ENCODE measurements around the gene TTLL6.

The TTLL6 gene

DNA sequence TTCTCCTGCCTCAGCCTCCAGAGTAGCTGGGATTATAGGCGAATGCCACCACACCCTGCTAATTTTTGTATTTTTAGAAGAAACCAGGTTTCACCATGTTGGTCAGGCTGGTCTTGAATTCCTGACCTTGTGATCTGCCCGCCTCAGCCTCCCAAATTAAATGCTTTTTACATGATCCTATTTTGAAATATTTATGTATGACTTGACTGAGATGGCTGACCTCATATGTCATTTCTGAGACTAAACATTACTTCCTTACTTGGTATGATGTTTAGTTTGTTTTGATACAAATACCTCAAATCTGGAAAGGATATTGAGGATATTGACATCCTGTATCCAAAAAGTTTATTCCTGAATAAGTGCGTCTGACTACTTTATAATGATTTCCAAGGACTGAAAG is 25.7 kb upstream of the TTLL6 start (continued):
- TF ChIP-seq, protein P1, sequence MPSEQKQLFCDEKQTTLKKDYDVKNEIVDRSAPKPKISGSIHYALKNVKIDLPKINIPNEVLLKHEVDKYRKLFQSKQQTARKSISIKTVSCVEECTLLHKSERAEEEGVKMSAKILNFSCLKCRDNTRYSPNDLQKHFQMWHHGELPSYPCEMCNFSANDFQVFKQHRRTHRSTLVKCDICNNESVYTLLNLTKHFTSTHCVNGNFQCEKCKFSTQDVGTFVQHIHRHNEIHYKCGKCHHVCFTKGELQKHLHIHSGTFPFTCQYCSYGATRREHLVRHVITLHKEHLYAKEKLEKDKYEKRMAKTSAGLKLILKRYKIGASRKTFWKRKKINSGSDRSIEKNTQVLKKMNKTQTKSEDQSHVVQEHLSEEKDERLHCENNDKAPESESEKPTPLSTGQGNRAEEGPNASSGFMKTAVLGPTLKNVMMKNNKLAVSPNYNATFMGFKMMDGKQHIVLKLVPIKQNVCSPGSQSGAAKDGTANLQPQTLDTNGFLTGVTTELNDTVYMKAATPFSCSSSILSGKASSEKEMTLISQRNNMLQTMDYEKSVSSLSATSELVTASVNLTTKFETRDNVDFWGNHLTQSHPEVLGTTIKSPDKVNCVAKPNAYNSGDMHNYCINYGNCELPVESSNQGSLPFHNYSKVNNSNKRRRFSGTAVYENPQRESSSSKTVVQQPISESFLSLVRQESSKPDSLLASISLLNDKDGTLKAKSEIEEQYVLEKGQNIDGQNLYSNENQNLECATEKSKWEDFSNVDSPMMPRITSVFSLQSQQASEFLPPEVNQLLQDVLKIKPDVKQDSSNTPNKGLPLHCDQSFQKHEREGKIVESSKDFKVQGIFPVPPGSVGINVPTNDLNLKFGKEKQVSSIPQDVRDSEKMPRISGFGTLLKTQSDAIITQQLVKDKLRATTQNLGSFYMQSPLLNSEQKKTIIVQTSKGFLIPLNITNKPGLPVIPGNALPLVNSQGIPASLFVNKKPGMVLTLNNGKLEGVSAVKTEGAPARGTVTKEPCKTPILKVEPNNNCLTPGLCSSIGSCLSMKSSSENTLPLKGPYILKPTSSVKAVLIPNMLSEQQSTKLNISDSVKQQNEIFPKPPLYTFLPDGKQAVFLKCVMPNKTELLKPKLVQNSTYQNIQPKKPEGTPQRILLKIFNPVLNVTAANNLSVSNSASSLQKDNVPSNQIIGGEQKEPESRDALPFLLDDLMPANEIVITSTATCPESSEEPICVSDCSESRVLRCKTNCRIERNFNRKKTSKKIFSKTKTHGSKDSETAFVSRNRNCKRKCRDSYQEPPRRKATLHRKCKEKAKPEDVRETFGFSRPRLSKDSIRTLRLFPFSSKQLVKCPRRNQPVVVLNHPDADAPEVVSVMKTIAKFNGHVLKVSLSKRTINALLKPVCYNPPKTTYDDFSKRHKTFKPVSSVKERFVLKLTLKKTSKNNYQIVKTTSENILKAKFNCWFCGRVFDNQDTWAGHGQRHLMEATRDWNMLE (tag by site-specific recombination; conservative IDR thresholded peaks at IDR 0.05; ENCODE audit: low read depth), result no peak
- TF ChIP-seq RBAK (tag by site-specific recombination; IDR thresholded peaks at IDR 0.05) (no peak), ZBTB8A (tag by site-specific recombination; IDR thresholded peaks at IDR 0.05) (no peak)
- TF ChIP-seq, protein P2, sequence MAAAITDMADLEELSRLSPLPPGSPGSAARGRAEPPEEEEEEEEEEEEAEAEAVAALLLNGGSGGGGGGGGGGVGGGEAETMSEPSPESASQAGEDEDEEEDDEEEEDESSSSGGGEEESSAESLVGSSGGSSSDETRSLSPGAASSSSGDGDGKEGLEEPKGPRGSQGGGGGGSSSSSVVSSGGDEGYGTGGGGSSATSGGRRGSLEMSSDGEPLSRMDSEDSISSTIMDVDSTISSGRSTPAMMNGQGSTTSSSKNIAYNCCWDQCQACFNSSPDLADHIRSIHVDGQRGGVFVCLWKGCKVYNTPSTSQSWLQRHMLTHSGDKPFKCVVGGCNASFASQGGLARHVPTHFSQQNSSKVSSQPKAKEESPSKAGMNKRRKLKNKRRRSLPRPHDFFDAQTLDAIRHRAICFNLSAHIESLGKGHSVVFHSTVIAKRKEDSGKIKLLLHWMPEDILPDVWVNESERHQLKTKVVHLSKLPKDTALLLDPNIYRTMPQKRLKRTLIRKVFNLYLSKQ (tag by site-specific recombination; IDR thresholded peaks at IDR 0.05; ENCODE audit: borderline replicate concordance), result no peak

DNA sequence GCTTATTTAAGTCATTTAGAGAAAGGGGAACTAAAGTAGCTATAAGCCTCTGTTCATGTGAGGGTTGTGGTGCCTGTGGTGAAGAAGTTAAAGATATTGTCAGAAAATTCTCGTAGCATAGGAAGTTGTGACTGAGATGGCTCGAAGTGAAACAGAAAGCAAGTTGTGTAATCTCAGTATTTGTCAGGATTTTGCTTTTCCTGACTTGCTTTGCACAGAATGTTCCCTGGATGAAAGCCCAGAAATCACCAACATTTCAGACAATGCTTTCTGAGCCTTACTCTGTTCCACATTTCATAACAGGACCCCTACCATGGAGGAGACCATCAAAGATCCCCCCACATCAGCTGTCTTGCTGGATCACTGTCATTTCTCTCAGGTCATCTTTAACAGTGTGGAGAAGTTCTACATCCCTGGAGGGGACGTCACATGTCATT is 24.4 kb upstream of the TTLL6 start:
- TF ChIP-seq, protein P3, sequence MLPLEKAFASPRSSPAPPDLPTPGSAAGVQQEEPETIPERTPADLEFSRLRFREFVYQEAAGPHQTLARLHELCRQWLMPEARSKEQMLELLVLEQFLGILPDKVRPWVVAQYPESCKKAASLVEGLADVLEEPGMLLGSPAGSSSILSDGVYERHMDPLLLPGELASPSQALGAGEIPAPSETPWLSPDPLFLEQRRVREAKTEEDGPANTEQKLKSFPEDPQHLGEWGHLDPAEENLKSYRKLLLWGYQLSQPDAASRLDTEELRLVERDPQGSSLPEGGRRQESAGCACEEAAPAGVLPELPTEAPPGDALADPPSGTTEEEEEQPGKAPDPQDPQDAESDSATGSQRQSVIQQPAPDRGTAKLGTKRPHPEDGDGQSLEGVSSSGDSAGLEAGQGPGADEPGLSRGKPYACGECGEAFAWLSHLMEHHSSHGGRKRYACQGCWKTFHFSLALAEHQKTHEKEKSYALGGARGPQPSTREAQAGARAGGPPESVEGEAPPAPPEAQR (tag by site-specific recombination; IDR thresholded peaks at IDR 0.05), result no peak
- 0 out of 2 replicates have a peak, but pooled peaks have one; percentile 16 for TF ChIP-seq PRDM1 (tag by site-specific recombination; IDR thresholded peaks at IDR 0.05)
- CTCF ChIA-PET, result interaction anchor here (0.7 to 2.2 kb wide), 3 partner anchors 37 to 162 kb away, joined by 3 to 7 read pairs (median 6); no protein-coding TSS in a partner anchor
- Histone ChIP-seq H3K27ac (ENCODE audit: extremely low read depth, low read depth, low read length) (no peak overlapping the region), H3K36me3 (ENCODE audit: control insufficient read depth in 2 of 2, insufficient read depth in 1 of 2, low read length in 2 of 2) (peaks cover 31 to 43% of the 10 kb centered on the region in 2 experiments), H3K9me3 (ENCODE audit: control insufficient read depth, insufficient read depth, low read depth, low read length) (no peaks in the 10 kb centered on the region), H3K4me1 (ENCODE audit: control insufficient read depth, insufficient read depth, low read length) (peaks cover 4% of the 10 kb centered on the region; the same call in 1 of the 2 replicates), H3K4me3 (ENCODE audit: low read depth, low read length) (no peak overlapping the region)
- POLR2A ChIA-PET, result no interaction called here

DNA sequence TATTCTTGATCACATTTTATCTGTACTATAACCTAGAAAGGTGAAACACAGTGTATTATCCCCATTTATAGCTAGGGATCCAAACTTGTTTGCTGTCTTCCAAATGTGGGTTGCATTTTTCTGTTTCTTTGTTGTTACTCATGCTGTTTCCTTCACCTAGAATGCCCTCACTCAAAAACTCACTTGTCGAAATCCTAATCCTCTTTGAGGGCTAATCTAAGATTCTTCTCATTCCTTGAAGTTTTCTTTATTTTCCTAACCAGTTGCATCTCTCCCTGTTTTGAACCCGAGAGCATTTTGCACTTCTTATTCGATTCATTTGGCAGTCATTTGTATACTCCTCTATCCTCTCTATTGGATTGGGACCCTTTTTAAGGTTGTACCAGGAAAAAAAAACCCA is 23.4 kb upstream of the TTLL6 start:
- ChIA-PET POLR2A (no interaction called here), CTCF (interaction anchor here (1.0 kb wide), 2 partner anchors 38 to 46 kb away, joined by 3 to 4 read pairs; no protein-coding TSS in a partner anchor)
- Histone ChIP-seq H3K4me3 (ENCODE audit: low read depth, low read length) (no peak overlapping the region), H3K36me3 (ENCODE audit: control insufficient read depth in 2 of 2, insufficient read depth in 1 of 2, low read length in 2 of 2) (peaks cover 26 to 39% of the 10 kb centered on the region in 2 experiments), H3K4me1 (ENCODE audit: control insufficient read depth, insufficient read depth, low read length) (peaks cover 6% of the 10 kb centered on the region; the same call in 1 of the 2 replicates), H3K9me3 (ENCODE audit: control insufficient read depth, insufficient read depth, low read depth, low read length) (no peaks in the 10 kb centered on the region), H3K27ac (ENCODE audit: extremely low read depth, low read depth, low read length) (no peak overlapping the region)
- TF ChIP-seq ZNF37A (tag by site-specific recombination; IDR thresholded peaks at IDR 0.05), result no peak
- no peak for TF ChIP-seq ZNF521 (tag by site-specific recombination; IDR thresholded peaks at IDR 0.05)
- TF ChIP-seq ZNF248 (tag by site-specific recombination; IDR thresholded peaks at IDR 0.05), result no peak
- TF ChIP-seq, protein P4, sequence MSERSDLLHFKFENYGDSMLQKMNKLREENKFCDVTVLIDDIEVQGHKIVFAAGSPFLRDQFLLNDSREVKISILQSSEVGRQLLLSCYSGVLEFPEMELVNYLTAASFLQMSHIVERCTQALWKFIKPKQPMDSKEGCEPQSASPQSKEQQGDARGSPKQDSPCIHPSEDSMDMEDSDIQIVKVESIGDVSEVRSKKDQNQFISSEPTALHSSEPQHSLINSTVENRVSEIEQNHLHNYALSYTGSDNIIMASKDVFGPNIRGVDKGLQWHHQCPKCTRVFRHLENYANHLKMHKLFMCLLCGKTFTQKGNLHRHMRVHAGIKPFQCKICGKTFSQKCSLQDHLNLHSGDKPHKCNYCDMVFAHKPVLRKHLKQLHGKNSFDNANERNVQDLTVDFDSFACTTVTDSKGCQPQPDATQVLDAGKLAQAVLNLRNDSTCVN (tag by site-specific recombination; optimal IDR thresholded peaks at IDR 0.05), result no peak
- TF ChIP-seq ZXDB (tag by site-specific recombination; IDR thresholded peaks at IDR 0.05), result no peak
- no peak for TF ChIP-seq ZEB2 (tag by site-specific recombination; IDR thresholded peaks at IDR 0.05)
- TF ChIP-seq, protein P5, sequence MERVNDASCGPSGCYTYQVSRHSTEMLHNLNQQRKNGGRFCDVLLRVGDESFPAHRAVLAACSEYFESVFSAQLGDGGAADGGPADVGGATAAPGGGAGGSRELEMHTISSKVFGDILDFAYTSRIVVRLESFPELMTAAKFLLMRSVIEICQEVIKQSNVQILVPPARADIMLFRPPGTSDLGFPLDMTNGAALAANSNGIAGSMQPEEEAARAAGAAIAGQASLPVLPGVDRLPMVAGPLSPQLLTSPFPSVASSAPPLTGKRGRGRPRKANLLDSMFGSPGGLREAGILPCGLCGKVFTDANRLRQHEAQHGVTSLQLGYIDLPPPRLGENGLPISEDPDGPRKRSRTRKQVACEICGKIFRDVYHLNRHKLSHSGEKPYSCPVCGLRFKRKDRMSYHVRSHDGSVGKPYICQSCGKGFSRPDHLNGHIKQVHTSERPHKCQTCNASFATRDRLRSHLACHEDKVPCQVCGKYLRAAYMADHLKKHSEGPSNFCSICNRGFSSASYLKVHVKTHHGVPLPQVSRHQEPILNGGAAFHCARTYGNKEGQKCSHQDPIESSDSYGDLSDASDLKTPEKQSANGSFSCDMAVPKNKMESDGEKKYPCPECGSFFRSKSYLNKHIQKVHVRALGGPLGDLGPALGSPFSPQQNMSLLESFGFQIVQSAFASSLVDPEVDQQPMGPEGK (tag by site-specific recombination; IDR thresholded peaks at IDR 0.05), result no peak
- no peak for TF ChIP-seq ZNF529 (tag by site-specific recombination; IDR thresholded peaks at IDR 0.05; ENCODE audit: insufficient replicate concordance)
- no peak for TF ChIP-seq ZNF112 (tag by site-specific recombination; IDR thresholded peaks at IDR 0.05)
- no peak for TF ChIP-seq ZNF530 (tag by site-specific recombination; IDR thresholded peaks at IDR 0.05; ENCODE audit: low read depth)
- TF ChIP-seq ZNF394 (tag by site-specific recombination; IDR thresholded peaks at IDR 0.05; ENCODE audit: borderline replicate concordance), result no peak
- TF ChIP-seq ZNF174 (tag by site-specific recombination; IDR thresholded peaks at IDR 0.05), result no peak
- no peak for TF ChIP-seq ZNF510 (tag by site-specific recombination; IDR thresholded peaks at IDR 0.05; ENCODE audit: insufficient replicate concordance)
- no peak for TF ChIP-seq ZNF623 (tag by site-specific recombination; IDR thresholded peaks at IDR 0.05)

Data from HEK293 (cell line).